ENCODE results near the gene ZNF597. TPM values are rescaled to one million over a fixed set of nuclear protein-coding genes. Genes with fewer than 3 reads are reported as not detected.
A peak's percentile ranks its signal among the peaks of the same experiment; 100 is the strongest.

ZNF597 gene
- total and polyA plus RNA-seq, 10 of the 15 experiments (the other 5 are each of a cell fraction or from before 2014, with no cell fraction given) = 0.80 to 2.8 (median 2.0) TPM

GRCh38 chr16:3488801-3489200 is 45.5 kb upstream of the ZNF597 start:
- Histone ChIP-seq H3K27ac (ENCODE audit: control insufficient read depth, insufficient read depth) (no peak overlapping the region), H4K20me1 (ENCODE audit: control insufficient read depth, insufficient read depth) (no peaks in the 10 kb centered on the region), H3K27me3 (replicated peaks in 1 of 2; ENCODE audit: control insufficient read depth in 2 of 2, insufficient read depth in 2 of 2, low read length in 1 of 2) (no peaks in the 10 kb centered on the region), H3K4me3 (no peak overlapping the region), H2AFZ (ENCODE audit: control insufficient read depth, low read depth, low read length) (no peak overlapping the region), H3K9ac (ENCODE audit: control insufficient read depth, insufficient read depth, low read length) (no peak overlapping the region), H3K4me1 (ENCODE audit: control insufficient read depth, insufficient read depth, low read length) (no peaks in the 10 kb centered on the region), H3K36me3 (ENCODE audit: control insufficient read depth in 2 of 2, insufficient read depth in 2 of 2, low read length in 1 of 2) (peaks cover 0 to 23% of the 10 kb centered on the region in 2 experiments; a peak in 2 of 4 replicates), H3K4me2 (ENCODE audit: control insufficient read depth, insufficient read depth) (no peak overlapping the region), H3K79me2 (ENCODE audit: control insufficient read depth, insufficient read depth, low read length) (no peaks in the 10 kb centered on the region), H3K9me3 (replicated peaks; ENCODE audit: control insufficient read depth, insufficient read depth, low read length) (no peaks in the 10 kb centered on the region)
- RAD21 ChIA-PET (ENCODE audit: unreplicated experiment) = no interaction called here
- intact Hi-C loops (cut with micrococcal nuclease; ENCODE audit: unreplicated experiment) = no loop called here
- ATAC-seq (no peak), DNase-seq (ENCODE audit: low read depth, low spot score) (no peak), FAIRE-seq (no peak)
- BruUV-seq (replicated peaks) = no TSS peak
- CTCF ChIA-PET = no interaction called here
- no peak for TF ChIP-seq BRCA1 (IDR thresholded peaks at IDR 0.05; ENCODE audit: low read depth, low read length)
- in situ Hi-C loops (cut with MboI) = no loop called here
- WGBS (ENCODE audit: insufficient coverage, insufficient replicate concordance, low lambda C conversion rate, missing lambda C conversion rate) = 85% methylated on average over 9 of the region's 13 CpGs
- SMC1A ChIA-PET (ENCODE audit: uncharacterized antibody, unreplicated experiment) = interaction anchor here (1.0 kb wide), 1 partner anchor 9 kb away, joined by 3 read pairs; no protein-coding TSS in a partner anchor
- POLR2A ChIA-PET = no interaction called here

GRCh38 chr16:3487521-3488410 is 44.5 kb upstream of the ZNF597 start:
- 91% methylated on average over 24 of the region's 24 CpGs for WGBS (ENCODE audit: insufficient coverage, insufficient replicate concordance, low lambda C conversion rate, missing lambda C conversion rate)
- H3K79me2 ChIP-seq (ENCODE audit: control insufficient read depth, insufficient read depth, low read length) = no peaks in the 10 kb centered on the region
- ChIA-PET RAD21 (ENCODE audit: unreplicated experiment) (no interaction called here), CTCF (no interaction called here), SMC1A (ENCODE audit: uncharacterized antibody, unreplicated experiment) (no interaction called here), POLR2A (no interaction called here)
- FAIRE-seq (no peak), ATAC-seq (peak; percentile 19; the same call in 1 of the 3 replicates), DNase-seq (ENCODE audit: low read depth, low spot score) (no peak)
- H3K36me3 ChIP-seq (ENCODE audit: control insufficient read depth in 2 of 2, insufficient read depth in 2 of 2, low read length in 1 of 2) = peaks cover 0 to 31% of the 10 kb centered on the region in 2 experiments; a peak in 2 of 4 replicates
- no peak overlapping the region for H3K4me2 ChIP-seq (ENCODE audit: control insufficient read depth, insufficient read depth)
- no peak overlapping the region for H3K9ac ChIP-seq (ENCODE audit: control insufficient read depth, insufficient read depth, low read length)
- no peaks in the 10 kb centered on the region for H3K4me1 ChIP-seq (ENCODE audit: control insufficient read depth, insufficient read depth, low read length)
- H2AFZ ChIP-seq (ENCODE audit: control insufficient read depth, low read depth, low read length) = no peak overlapping the region
- H3K4me3 ChIP-seq = no peak overlapping the region
- no TSS peak for BruUV-seq (replicated peaks)
- TF ChIP-seq FOXM1 (IDR thresholded peaks at IDR 0.05; ENCODE audit: low read depth, low read length) (no peak), RUNX3 (IDR thresholded peaks at IDR 0.05; ENCODE audit: low read length) (peak; percentile 35; the same call in 1 of the 2 replicates)
- in situ Hi-C loops (cut with MboI) = no loop called here
- H4K20me1 ChIP-seq (ENCODE audit: control insufficient read depth, insufficient read depth) = no peaks in the 10 kb centered on the region
- intact Hi-C loops (cut with micrococcal nuclease; ENCODE audit: unreplicated experiment) = no loop called here
- no peak overlapping the region for H3K27ac ChIP-seq (ENCODE audit: control insufficient read depth, insufficient read depth)
- H3K9me3 ChIP-seq (replicated peaks; ENCODE audit: control insufficient read depth, insufficient read depth, low read length) = no peaks in the 10 kb centered on the region
- H3K27me3 ChIP-seq (replicated peaks in 1 of 2; ENCODE audit: control insufficient read depth in 2 of 2, insufficient read depth in 2 of 2, low read length in 1 of 2) = no peaks in the 10 kb centered on the region
